Activated CD4-positive, alpha-beta T cell treated with anti-CD3 and anti-CD28 coated beads, Interleukin-2, amount 50 U/mL, for 24 hours (primary cell): ENCODE data around the gene BPIFB2.
"Not testable (repeated sequence)": the region's sequence is repeated elsewhere in the genome, so short reads cannot be mapped to it uniquely, and the experiment has no call there.

Experiments
- DNase-seq, 2 donors: peaks; one replicate each; pipeline ENCODE4 v3.0.0-alpha.2; 2020; ENCODE audit warnings: low read depth in 1 of 2, low spot score in 1 of 2

The BPIFB2 gene

DNA sequence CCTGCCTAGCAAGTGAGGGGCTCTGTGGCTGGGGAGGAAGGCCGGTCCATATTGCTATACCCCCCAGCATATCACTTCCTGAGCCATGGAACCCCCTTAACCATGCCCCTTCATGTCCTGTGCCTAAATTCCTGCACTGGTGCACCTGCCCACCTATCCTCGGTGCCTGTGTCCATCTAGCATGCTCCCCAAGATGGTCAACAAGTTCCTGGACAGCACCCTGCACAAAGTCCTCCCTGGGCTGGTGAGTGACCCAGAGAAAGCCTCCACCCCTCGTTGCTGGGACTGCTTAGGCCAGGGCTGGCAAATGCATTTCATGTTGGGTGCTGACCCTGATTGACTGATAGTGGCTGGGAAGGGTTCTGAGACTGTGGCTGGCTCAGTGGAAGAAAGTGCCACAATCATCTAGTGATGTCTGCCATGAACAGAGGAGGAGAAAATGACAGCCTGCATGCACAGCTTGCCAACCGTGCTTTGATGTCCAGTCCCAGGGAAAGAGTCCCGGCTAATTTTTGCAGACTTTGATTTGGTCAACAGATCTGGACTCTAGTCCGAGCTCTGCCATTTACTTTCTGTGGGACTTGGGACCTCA, 27.5 kb downstream of the BPIFB2 start:
- DNase-seq: no peak

DNA sequence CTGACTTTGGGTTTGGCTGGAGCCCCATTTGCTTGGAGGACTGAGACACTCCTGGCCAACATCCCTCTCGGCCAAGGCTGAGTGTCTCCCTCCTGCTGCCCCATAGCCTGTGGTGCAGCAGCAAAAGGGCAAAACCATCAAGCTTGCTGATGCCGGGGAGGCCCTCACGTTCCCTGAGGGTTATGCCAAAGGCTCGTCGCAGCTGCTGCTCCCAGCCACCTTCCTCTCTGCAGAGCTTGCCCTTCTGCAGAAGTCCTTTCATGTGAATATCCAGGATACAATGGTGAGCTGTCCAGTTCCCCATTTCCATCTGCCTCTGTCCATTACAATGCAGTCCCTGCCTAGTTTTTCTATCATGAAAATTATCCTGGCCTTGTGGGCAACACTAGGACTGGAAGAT, 30.0 kb downstream of the BPIFB2 start:
- no peak for DNase-seq

GRCh38 chr20:33038243-33038642, 30.7 kb downstream of the BPIFB2 start:
- no peak for DNase-seq

DNA sequence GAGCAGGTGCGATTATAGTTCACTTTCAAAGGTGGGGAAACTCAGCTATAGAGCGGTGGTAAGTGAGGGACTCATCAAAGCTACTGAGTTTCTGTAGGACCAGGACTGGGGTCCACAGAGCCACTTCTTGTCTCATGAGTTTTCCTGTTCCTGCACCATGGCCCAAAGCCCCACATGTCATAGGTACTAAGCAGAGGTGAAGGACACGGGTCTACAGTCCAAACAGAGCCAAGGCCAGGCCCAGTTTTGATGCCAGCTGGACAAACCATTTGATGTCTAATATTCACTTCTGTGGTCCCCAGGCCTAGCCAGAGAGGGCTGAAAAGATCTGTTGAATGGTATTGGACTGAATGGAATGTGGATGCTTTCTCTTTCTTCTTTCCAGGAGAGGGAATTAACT, 34.9 kb downstream of the BPIFB2 start:
- DNase-seq: no peak

DNA sequence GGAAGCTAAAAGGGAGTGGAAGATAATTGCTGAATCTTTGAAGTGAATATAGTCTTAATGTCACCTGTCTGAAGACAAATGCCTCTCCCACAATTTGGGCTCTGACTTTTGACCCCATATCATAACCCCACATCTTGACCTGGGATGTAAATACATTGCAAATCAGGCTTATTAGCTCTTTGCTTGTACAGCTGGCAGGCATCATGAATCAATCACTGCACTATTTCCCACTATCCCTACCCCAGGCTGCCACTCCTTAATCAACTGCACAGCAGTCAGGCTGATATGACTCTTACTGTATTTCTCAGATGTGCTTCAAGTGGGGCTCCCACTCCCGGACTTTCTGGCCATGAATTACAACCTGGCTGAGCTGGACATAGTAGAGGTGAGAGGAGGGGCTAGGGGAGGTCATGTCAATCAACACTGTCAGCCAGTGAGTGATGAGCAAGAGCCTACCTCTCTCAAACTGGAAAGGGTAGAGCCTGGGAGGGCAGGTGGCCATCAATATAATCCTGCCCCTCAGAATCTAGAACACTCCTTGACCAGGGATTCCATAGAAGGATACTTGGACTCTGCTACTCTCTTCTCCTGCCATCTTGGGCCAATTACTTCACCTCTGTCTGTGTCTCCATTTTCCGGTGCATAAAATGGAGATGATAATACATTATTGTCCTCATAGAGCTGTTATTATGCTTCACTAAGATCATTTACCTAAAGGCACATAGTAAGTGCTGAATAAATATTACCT, 35.7 kb downstream of the BPIFB2 start:
- no peak for DNase-seq

- DNase-seq: no peak
Measured at GRCh38 chr20:33043731-33044181, 36.3 kb downstream of the BPIFB2 start.

GRCh38 chr20:33045129-33045721, 37.7 kb downstream of the BPIFB2 start:
- not testable (repeated sequence) for DNase-seq

DNA sequence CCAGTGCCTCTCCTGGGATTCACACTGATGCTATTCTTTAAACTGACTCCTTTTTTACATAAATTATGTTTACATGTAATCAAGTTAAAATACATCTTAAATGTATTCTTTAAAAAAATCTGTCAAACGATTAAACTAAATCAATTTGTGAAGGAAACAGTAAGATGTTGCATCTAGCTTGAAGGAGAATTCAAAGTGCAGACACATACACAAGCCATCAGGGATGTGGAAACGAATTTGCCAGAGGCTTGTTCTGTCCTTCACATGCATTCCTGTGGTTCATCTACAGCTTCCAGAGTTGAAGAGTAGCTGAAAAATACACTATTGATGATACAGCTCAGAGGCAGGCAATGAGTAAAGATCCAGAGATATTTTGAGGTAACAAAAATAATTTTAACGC, 38.9 kb downstream of the BPIFB2 start:
- no peak for DNase-seq

DNA sequence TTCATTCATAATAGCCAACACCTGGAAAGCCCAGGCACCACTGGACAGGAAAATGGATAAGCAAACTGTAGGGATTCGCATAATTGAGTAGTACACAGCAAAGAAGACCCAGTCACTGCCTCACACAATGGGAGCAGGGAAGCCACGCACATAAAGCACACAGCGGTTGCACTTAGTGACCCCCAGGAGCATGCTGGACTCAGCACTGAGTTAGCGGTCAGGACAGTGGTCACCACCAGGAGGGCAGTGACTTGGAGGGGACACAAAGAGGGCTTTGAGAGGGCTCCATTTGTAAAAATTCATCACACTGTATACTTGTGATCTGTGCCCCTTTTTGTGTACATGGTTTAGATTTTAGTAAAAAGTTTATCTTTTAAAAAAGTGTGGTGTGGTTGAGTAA, 43.8 kb downstream of the BPIFB2 start:
- DNase-seq: no peak

- no peak for DNase-seq
Measured at GRCh38 chr20:33053291-33054106, 46.0 kb downstream of the BPIFB2 start, which contains the start of gene BPIFB3. Gene BPIFB3 (plus strand): TSS chr20:33053903. CDS start chr20:33055436, 1,533 bp downstream.

GRCh38 chr20:33054381-33054780, 46.9 kb downstream of the BPIFB2 start:
- DNase-seq: no peak

GRCh38 chr20:33054791-33055190, 47.3 kb downstream of the BPIFB2 start:
- DNase-seq: no peak

DNA sequence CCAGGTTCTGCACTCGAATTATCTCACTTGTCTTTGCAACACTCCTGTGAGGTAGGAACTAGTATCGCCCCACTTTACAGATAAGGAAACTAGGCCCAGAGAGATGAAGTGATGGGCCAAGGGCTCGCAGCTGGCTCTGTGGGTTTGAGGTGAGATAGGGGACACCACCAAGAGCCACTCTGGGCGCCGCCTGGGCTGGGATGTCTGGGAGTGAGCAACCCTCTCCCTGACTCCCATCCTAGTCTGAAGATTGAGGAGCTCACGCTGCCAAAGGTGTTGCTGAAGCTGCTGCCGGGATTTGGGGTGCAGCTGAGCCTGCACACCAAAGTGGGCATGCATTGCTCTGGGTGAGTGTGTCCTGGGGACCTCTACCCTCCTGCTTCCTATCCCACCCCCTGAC, 51.6 kb downstream of the BPIFB2 start:
- no peak for DNase-seq

- DNase-seq: no peak
Measured at GRCh38 chr20:33059741-33060390, 52.4 kb downstream of the BPIFB2 start.

GRCh38 chr20:33061658-33062028, 54.1 kb downstream of the BPIFB2 start:
- DNase-seq: no peak

DNA sequence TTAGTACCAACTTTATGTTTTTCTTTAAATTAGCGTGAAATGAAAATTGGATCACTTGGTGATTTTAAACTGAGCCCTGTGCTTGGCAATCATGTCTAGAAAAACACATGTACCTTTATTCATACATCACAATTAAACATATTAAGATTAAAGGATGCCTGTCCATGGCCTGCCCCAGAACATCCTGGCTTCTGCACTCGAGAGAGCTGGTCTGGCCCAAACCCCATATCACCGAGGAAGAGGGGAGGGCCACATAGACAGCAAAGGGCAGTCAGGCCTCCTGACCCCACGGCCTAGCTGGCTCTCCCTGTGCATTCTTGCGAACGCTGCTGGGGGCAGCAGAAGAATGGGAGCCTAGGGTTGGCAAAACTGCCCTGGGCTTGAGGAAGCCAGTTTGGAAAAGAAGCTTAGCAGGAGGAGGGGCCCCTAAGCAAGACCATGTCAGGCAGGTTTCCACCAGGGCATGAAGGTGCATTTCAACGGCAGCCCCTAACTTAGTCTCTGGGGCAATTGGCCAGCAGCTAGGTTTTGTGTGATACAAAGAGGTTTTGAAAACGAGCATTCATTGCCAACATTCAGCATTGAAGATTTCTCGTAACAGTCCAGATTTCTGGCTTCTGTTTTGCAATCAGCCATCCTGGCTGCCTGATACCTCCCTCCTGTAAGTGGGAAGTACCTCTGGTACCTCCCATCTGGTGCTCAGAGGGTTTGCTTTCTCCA, 54.8 kb downstream of the BPIFB2 start:
- DNase-seq: no peak

DNA sequence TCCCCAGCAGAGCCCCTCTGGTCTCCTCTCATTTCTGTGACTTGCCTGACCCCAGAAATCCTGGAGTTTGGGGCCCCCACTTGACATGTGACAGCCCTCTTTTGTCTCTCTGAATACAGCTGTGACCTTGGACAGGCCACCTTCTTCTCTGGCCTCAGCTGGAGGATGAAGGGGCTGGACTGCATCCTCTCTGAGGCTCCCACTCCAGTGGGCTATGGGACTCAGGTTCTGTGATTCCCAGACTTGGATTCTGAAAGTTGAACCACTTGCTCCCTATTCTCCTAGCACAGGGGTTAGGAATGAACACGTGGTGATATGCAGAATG, 55.3 kb downstream of the BPIFB2 start:
- no peak for DNase-seq

GRCh38 chr20:33063271-33063670, 55.8 kb downstream of the BPIFB2 start:
- DNase-seq: no peak

GRCh38 chr20:33064572-33065287, 57.2 kb downstream of the BPIFB2 start:
- DNase-seq: no peak

DNA sequence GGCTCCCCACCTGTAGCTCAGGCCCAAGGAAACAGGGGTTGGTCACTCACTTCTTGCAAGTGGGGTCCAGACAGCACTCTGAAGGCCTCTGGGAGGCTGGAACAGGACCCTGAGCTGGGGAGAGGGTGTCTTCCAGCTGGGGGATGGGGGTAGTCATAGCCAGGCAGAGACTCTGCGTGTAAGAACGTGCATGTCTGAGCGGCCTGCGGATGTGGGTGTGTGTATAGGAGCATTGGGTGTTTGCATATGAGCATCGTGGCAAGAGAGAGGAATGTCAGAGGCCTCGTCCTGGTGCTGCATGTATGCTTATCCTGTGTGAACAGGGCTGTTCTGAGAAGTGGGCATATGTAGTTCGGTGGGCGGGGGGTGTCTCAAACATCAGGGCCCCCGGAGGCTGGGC, 58.3 kb downstream of the BPIFB2 start:
- no peak for DNase-seq
